NCI-H446 (cell line): ENCODE data around the gene SEMA4D.
"Not testable (repeated sequence)": the region's sequence is repeated elsewhere in the genome, so short reads cannot be mapped to it uniquely, and the experiment has no call there.

Experiments used
- DNase-seq, 2 experiments: peaks; one replicate each; lab custom pipeline; 2025; lab: John Stamatoyannopoulos, UW

SEMA4D gene

DNA sequence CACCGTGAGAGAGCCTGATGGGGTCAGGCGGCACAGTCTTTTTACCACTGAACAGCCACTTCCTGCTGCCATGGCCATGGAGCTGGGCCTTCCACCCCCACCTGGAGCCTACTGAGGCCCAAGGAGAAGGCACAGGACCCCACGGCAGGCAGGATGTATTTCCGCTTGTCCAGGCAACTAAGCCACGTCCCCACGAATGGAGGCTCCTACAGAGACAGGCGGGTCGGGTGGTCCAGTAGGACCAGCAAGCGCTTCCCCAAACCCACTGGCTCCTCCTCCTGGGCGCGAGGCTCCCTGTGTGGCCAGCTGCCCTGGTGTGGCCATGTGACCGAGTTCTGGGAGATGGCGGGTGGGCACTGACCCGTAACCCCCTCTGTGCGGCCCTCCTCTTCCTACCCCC lies 113.1 kb downstream of the SEMA4D start:
- DNase-seq: no peak

- no peak for DNase-seq
Observed at GRCh38 chr9:89383721-89384300, 114.1 kb downstream of the SEMA4D start.

GRCh38 chr9:89383030-89383720 lies 114.7 kb downstream of the SEMA4D start:
- DNase-seq: no peak

GRCh38 chr9:89382026-89382986 lies 115.6 kb downstream of the SEMA4D start:
- DNase-seq: no peak

GRCh38 chr9:89381308-89381609 lies 116.7 kb downstream of the SEMA4D start:
- no peak for DNase-seq

DNA sequence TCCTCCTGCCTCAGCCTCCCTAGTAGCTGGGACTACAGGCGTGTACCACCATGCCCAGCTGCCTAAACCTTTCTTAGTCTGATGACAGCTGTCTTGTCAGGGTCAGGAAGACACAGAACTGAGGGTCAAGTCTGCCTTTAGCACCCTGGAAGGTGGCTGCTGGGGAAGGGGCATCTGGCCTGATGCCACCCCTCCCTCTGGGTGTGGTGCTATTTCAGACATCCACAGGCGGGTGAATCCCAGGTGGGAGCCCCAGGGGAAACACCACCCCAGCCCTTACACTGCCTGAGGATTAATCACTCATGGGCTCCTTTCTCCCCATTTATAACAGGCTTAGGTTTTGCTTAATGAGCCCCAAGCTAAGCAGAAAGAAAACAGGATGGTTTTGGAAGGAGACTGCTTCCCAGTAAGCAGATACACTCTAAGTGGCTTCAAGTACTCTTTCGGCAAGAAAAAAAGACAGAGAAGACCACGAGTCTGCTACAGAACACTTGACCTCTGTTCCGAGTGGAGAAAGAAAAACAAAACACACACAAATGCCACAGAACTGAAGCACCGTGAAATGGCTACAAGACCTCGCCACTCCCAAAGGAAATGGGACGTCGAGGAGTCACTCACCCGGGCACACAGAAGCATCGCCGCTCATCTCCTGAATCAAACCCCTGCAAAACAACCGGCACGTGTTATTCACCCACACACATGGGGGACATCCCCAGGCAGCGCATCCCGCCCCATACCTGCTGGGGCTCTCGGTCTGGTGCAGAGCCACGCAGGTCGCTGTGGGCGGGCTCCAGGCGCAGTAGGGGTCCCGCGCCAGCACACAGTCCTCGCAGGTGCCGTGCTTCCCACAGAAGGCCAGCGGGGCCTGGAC lies 117.2 kb downstream of the SEMA4D start:
- DNase-seq: no peak

DNA sequence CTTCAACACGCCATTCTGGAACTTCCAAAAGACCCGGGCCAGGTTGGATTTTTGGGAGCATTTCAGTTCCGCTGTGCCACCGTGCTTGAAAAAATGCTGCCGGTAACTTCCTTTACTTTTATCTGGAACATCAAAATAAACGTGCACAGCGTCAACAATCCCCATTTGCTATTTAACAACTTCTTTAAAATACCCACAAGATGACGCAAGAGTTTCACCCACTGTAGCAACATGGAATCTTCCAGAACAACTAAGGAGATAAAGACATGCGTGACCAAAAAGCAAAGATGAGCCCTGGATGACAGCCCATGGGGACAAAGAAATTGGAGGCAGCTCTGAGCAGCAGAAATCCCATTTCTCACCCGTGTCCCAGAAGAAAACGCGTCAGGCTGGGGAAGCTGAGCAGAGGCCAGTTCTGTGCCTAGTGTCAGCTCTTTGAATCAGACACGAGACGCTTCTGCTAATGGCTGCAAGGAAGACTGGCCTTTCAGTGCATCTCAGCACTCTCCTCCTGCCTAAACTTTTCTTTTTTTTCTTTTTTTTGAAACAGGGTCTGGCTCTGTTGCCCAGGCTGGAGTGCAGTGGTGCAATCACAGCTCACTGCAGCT lies 118.3 kb downstream of the SEMA4D start:
- DNase-seq: no peak

- no peak for DNase-seq
Observed at GRCh38 chr9:89379031-89379430, 118.9 kb downstream of the SEMA4D start.

DNA sequence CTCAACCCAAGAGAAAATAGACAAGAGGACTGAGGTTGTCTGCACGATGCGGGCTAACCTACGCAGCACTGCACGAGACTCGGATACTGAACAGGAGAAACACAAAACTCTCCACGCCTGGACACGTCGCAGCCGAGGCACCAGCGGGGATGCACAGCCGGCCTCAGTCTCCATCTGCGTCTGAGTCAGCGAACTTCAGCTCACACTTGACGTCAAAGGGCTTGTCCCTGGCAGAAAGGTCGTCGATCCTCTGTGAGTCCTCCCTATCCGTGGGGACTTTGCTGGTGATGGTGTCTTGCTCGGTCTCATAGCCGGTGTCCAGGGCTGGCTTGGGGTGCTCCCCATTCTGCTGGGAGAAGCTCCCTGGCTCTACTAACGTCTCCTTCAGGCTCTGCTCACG lies 119.4 kb downstream of the SEMA4D start:
- DNase-seq: no peak

DNA sequence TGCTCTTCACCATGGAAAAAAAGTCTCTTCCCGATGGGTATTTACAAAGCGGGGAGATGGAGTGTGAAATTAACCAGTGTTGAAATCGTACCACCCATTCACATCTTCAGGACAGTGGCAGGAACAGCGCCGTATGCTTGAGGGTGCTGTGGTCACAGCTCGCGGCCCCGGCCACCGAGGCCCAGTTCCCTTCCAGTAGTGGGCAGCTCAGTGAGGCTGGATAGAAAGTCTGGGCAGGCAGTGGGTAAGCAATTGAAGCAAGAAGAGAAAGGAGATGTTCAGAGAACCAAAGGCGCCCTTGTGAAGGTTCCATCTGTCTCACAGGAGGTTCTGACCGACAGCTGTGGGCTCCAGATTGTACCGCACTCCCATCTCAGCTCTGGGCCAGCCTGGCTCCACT lies 120.5 kb downstream of the SEMA4D start:
- no peak for DNase-seq

DNA sequence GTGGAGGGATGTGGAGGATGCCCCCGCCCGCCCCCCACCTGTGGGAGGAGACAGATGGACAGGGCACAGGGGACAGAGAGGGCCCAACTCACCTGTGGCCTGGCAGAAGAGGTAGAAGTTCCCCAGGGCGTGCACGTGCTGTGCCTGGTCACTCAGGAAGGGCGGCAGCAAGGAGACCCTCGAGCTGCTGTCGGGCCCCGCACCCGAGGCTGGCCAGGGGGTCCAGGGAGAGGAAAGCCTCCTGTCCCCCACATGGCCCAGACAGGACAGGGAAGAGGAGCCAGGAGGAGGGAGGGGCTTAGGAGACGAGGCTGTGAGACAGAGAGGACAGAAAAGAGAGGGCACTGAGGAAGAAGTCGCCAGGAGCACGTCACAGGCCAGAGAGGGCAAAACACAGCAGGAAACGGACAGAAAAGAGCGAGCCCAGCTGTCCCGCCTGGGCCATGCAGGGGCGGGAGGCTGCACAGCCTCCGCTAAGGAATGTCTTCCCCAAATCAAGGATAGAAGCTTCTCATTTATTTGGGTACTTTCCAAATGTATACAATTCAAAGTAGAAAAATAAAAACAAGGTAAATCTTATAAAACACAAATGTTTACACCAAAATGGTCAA lies 121.1 kb downstream of the SEMA4D start:
- no peak for DNase-seq

- no peak for DNase-seq
Observed at GRCh38 chr9:89376286-89376685, 121.6 kb downstream of the SEMA4D start.

- DNase-seq: no peak
Observed at GRCh38 chr9:89375191-89375760, 122.6 kb downstream of the SEMA4D start.

DNA sequence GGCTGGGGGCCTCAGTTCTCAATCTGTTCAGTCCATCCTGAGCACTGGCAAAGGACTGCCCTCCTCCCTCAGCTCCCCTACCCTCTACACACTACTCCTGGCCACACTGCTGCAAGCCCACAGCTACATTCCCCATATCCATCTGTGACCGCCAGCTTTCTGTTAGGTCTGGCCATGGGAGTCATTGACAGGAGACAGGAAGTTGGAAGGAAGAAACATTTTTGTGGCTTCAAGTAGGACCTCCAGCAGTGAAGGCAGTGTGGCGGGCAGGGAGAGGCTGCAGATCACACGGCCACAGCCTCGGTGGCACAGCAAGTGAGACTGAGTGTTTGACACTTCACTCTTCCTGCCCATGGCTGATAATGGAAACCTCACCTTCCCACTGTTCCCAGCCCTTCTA lies 123.7 kb downstream of the SEMA4D start:
- no peak for DNase-seq

- no peak for DNase-seq
Observed at GRCh38 chr9:89372979-89373378, 124.9 kb downstream of the SEMA4D start.

GRCh38 chr9:89372230-89372816 lies 125.6 kb downstream of the SEMA4D start:
- DNase-seq: no peak

GRCh38 chr9:89371791-89372190 lies 126.1 kb downstream of the SEMA4D start:
- DNase-seq: not testable (repeated sequence)

GRCh38 chr9:89370593-89370992 lies 127.3 kb downstream of the SEMA4D start:
- DNase-seq: no peak

- DNase-seq: no peak
Observed at GRCh38 chr9:89368978-89369377, 128.9 kb downstream of the SEMA4D start.

DNA sequence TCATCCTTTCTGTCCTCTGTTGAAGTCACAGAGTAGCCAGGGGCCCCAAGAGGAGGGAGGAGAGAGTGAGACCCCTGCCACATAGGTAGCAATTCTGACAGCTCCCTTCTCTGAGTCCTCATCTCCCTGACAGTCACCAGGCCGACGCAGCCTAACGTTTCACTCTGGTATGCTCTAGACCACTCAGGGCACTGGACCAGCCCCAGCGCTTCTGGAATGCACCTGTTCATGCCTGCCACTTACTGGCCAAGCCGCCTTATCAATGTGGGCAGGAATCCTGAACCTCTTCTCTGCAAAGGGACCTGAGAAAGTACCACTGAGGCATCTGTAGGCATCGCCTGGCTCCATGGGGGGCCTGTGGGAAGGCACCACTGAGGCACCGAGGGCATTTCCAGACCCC lies 129.4 kb downstream of the SEMA4D start:
- DNase-seq: no peak
